Natural killer cell treated with Interleukin-12 subunit alpha and Interleukin-12 subunit beta and Interleukin-15 and Interleukin-18, amount 100 ng/mL, for 72 hours (primary cell): ENCODE data around the gene PLXNB1. TPM values are rescaled to one million over a fixed set of nuclear protein-coding genes. Genes with fewer than 3 reads are reported as not detected.

ENCODE experiments used
- ATAC-seq, 2 donors: fragments of 150-1000 bp; cut with Tn5 transposase in 1 of 2; sonication (Bioruptor Pico), chemical (Tn5 transposase) in 1 of 2; 2 replicates each; pipeline ENCODE4 v1.10.0; 2021
- DNase-seq: peaks from one replicate; pipeline ENCODE4 v3.0.0; 2022; ENCODE audit warnings: low spot score
- H3K27ac Mint-ChIP-seq, 2 donors: 1 replicate in 1 of 2; 2 replicates in 1 of 2; pipeline ENCODE4 v1.8.0; 2022; ENCODE audit warnings: mixed read lengths in 2 of 2, mild to moderate bottlenecking in 1 of 2, moderate library complexity in 1 of 2
- H3K27me3 Mint-ChIP-seq, 2 donors: 1 replicate in 1 of 2; 2 replicates in 1 of 2; pipeline ENCODE4 v1.8.0; 2022; ENCODE audit warnings: mixed read lengths in 2 of 2
- H3K36me3 Mint-ChIP-seq: one replicate; pipeline ENCODE4 v1.8.0; 2022; ENCODE audit warnings: mixed read lengths
- H3K4me1 Mint-ChIP-seq, 2 donors: 1 replicate in 1 of 2; 2 replicates in 1 of 2; pipeline ENCODE4 v1.8.0; 2022; ENCODE audit warnings: low read depth in 2 of 2, mixed read lengths in 2 of 2, mild to moderate bottlenecking in 1 of 2
- H3K4me3 Mint-ChIP-seq: one replicate; pipeline ENCODE4 v1.8.0; 2022; ENCODE audit warnings: mixed read lengths
- H3K9me3 Mint-ChIP-seq: 2 replicates; pipeline ENCODE4 v1.8.0; 2022; ENCODE audit warnings: mixed read lengths
- total RNA-seq, 2 donors: library from RNA; stranded (reverse); gene quantifications; one replicate each; pipeline ENCODE4 v1.2.3, GENCODE V29; 2022

PLXNB1 gene
- total RNA-seq, 2 donors from 2014 or later: 5.9 to 9.6 TPM

- Mint-ChIP-seq H3K27me3 (no peaks in the 10 kb centered on the region), H3K4me1 (peaks cover 24 to 28% of the 10 kb centered on the region in 2 donors), H3K4me3 (no peak overlapping the region), H3K27ac (no peak overlapping the region), H3K36me3 (peaks cover 6% of the 10 kb centered on the region), H3K9me3 (no peaks in the 10 kb centered on the region)
- DNase-seq (no peak), ATAC-seq (no peak)
These were observed 5.3 kb upstream of the PLXNB1 start for GRCh38 chr3:48435223-48435595.

GRCh38 chr3:48434591-48435222 is 4.8 kb upstream of the PLXNB1 start:
- Mint-ChIP-seq H3K36me3 (peaks cover 1% of the 10 kb centered on the region), H3K4me3 (no peak overlapping the region), H3K9me3 (no peaks in the 10 kb centered on the region), H3K27me3 (no peaks in the 10 kb centered on the region), H3K4me1 (peaks cover 19 to 24% of the 10 kb centered on the region in 2 donors), H3K27ac (no peak overlapping the region)
- ATAC-seq: no peak
- no peak for DNase-seq

GRCh38 chr3:48433472-48434118 is 3.7 kb upstream of the PLXNB1 start:
- H3K36me3 Mint-ChIP-seq: no peaks in the 10 kb centered on the region
- no peak for ATAC-seq
- no peak for DNase-seq
- H3K4me1 Mint-ChIP-seq: peaks cover 11 to 18% of the 10 kb centered on the region in 2 donors
- no peaks in the 10 kb centered on the region for H3K9me3 Mint-ChIP-seq
- H3K4me3 Mint-ChIP-seq: no peak overlapping the region
- no peak overlapping the region for H3K27ac Mint-ChIP-seq
- no peaks in the 10 kb centered on the region for H3K27me3 Mint-ChIP-seq

GRCh38 chr3:48432411-48433371 is 2.8 kb upstream of the PLXNB1 start:
- ATAC-seq (no peak), DNase-seq (no peak)
- H3K4me1 Mint-ChIP-seq: peaks cover 2 to 14% of the 10 kb centered on the region in 2 donors
- H3K9me3 Mint-ChIP-seq: no peaks in the 10 kb centered on the region
- H3K36me3 Mint-ChIP-seq: no peaks in the 10 kb centered on the region
- H3K27ac Mint-ChIP-seq: no peak overlapping the region
- no peak overlapping the region for H3K4me3 Mint-ChIP-seq
- no peaks in the 10 kb centered on the region for H3K27me3 Mint-ChIP-seq

GRCh38 chr3:48431224-48432029 is 1.5 kb upstream of the PLXNB1 start:
- no peaks in the 10 kb centered on the region for H3K9me3 Mint-ChIP-seq
- H3K4me1 Mint-ChIP-seq: peaks cover 0 to 14% of the 10 kb centered on the region in 2 donors
- DNase-seq: no peak
- H3K27ac Mint-ChIP-seq: no peak overlapping the region
- peak overlapping the region; percentile 74 for H3K4me3 Mint-ChIP-seq
- no peaks in the 10 kb centered on the region for H3K36me3 Mint-ChIP-seq
- no peak for ATAC-seq
- H3K27me3 Mint-ChIP-seq: no peaks in the 10 kb centered on the region

GRCh38 chr3:48430708-48431101 is 819 bp upstream of the PLXNB1 start:
- H3K27ac Mint-ChIP-seq: peak overlapping the region in 1 of 2 donors; percentile 73
- H3K9me3 Mint-ChIP-seq: no peaks in the 10 kb centered on the region

GRCh38 chr3:48429317-48429959 is 448 bp downstream of the PLXNB1 start:
- ATAC-seq: peak; percentile 74 to 76
- H3K27ac Mint-ChIP-seq: peak overlapping the region in 1 of 2 donors; percentile 73

More at GRCh38 chr3:48430708-48431101, 819 bp upstream of the PLXNB1 start:
- Mint-ChIP-seq H3K27me3 (no peaks in the 10 kb centered on the region), H3K4me1 (peaks cover 0 to 14% of the 10 kb centered on the region in 2 donors), H3K36me3 (no peaks in the 10 kb centered on the region), H3K4me3 (peak overlapping the region; percentile 74)
- ATAC-seq (no peak), DNase-seq (no peak)

GRCh38 chr3:48428572-48429316 is 1.1 kb downstream of the PLXNB1 start:
- Mint-ChIP-seq H3K4me1 (peaks cover 0 to 10% of the 10 kb centered on the region in 2 donors), H3K9me3 (no peaks in the 10 kb centered on the region), H3K4me3 (peak overlapping the region; percentile 27), H3K27ac (no peak overlapping the region), H3K27me3 (no peaks in the 10 kb centered on the region), H3K36me3 (no peaks in the 10 kb centered on the region)
- ATAC-seq (peak; percentile 61 to 69), DNase-seq (no peak)

More at GRCh38 chr3:48429317-48429959, 448 bp downstream of the PLXNB1 start:
- H3K36me3 Mint-ChIP-seq: no peaks in the 10 kb centered on the region
- no peaks in the 10 kb centered on the region for H3K27me3 Mint-ChIP-seq
- no peaks in the 10 kb centered on the region for H3K9me3 Mint-ChIP-seq
- peak; percentile 74 for DNase-seq
- peak overlapping the region; percentile 74 for H3K4me3 Mint-ChIP-seq
- peaks cover 0 to 14% of the 10 kb centered on the region in 2 donors for H3K4me1 Mint-ChIP-seq

- Mint-ChIP-seq H3K4me3 (no peak overlapping the region), H3K9me3 (no peaks in the 10 kb centered on the region), H3K36me3 (no peaks in the 10 kb centered on the region), H3K4me1 (peaks cover 0 to 10% of the 10 kb centered on the region in 2 donors), H3K27me3 (no peaks in the 10 kb centered on the region), H3K27ac (no peak overlapping the region)
- ATAC-seq (no peak), DNase-seq (no peak)
These were observed 1.8 kb downstream of the PLXNB1 start for GRCh38 chr3:48428088-48428571.

- H3K27me3 Mint-ChIP-seq: no peaks in the 10 kb centered on the region
- H3K9me3 Mint-ChIP-seq: no peaks in the 10 kb centered on the region
- no peak overlapping the region for H3K27ac Mint-ChIP-seq
- DNase-seq (no peak), ATAC-seq (no peak)
- peaks cover 0 to 10% of the 10 kb centered on the region in 2 donors for H3K4me1 Mint-ChIP-seq
- H3K36me3 Mint-ChIP-seq: no peaks in the 10 kb centered on the region
- H3K4me3 Mint-ChIP-seq: no peak overlapping the region
These were observed 2.3 kb downstream of the PLXNB1 start for GRCh38 chr3:48427630-48427962.

GRCh38 chr3:48426944-48427629 is 2.8 kb downstream of the PLXNB1 start:
- Mint-ChIP-seq H3K4me1 (peaks cover 0 to 10% of the 10 kb centered on the region in 2 donors), H3K27ac (no peak overlapping the region), H3K27me3 (no peaks in the 10 kb centered on the region), H3K36me3 (no peaks in the 10 kb centered on the region), H3K4me3 (peak overlapping the region; percentile 20), H3K9me3 (no peaks in the 10 kb centered on the region)
- DNase-seq: no peak
- ATAC-seq: no peak

GRCh38 chr3:48426401-48426909 is 3.4 kb downstream of the PLXNB1 start:
- no peak for DNase-seq
- H3K36me3 Mint-ChIP-seq: no peaks in the 10 kb centered on the region
- no peaks in the 10 kb centered on the region for H3K9me3 Mint-ChIP-seq
- ATAC-seq: no peak
- peaks cover 0 to 6% of the 10 kb centered on the region in 2 donors for H3K4me1 Mint-ChIP-seq
- no peak overlapping the region for H3K4me3 Mint-ChIP-seq
- no peaks in the 10 kb centered on the region for H3K27me3 Mint-ChIP-seq
- no peak overlapping the region for H3K27ac Mint-ChIP-seq
